NB4 (cell line): ENCODE measurements around the gene FTCDNL1.

Source experiments
- DNase-seq: peaks from one replicate; pipeline ENCODE4 v3.0.0; 2010; ENCODE audit warnings: low read depth
- H3K4me3 ChIP-seq: one replicate; pipeline ENCODE4 v1.5.1; 2011; ENCODE audit warnings: mild to moderate bottlenecking, low read depth, low read length, moderate library complexity
- CTCF ChIP-seq: IDR thresholded peaks from one replicate; pipeline ENCODE4 v1.5.1; 2012; ENCODE audit warnings: low read depth, low read length
- MAX ChIP-seq: IDR thresholded peaks from 2 replicates; pipeline ENCODE4 v1.6.1; 2011; ENCODE audit warnings: low read depth, low read length
- MYC ChIP-seq: IDR thresholded peaks from 2 replicates; pipeline ENCODE4 v1.6.1; 2011; ENCODE audit warnings: low read depth, low read length
- POLR2A ChIP-seq: IDR thresholded peaks from 2 replicates; pipeline ENCODE4 v1.6.1; 2011; ENCODE audit warnings: mild to moderate bottlenecking; ENCODE audit not compliant: insufficient read length; ENCODE audit errors: extremely low read depth

FTCDNL1 gene

GRCh38 chr2:199807966-199808365 is 43.0 kb downstream of the FTCDNL1 start:
- peak; percentile 11 for DNase-seq
- no peak overlapping the region for H3K4me3 ChIP-seq
- TF ChIP-seq POLR2A (no peak), CTCF (no peak), MYC (no peak), MAX (no peak)

- TF ChIP-seq CTCF (no peak), MYC (no peak), MAX (no peak), POLR2A (no peak)
- H3K4me3 ChIP-seq = no peak overlapping the region
- no peak for DNase-seq
Measured at GRCh38 chr2:199806179-199806578, 44.8 kb downstream of the FTCDNL1 start.

GRCh38 chr2:199804831-199805230 is 46.2 kb downstream of the FTCDNL1 start:
- TF ChIP-seq POLR2A (no peak), CTCF (no peak), MYC (no peak), MAX (no peak)
- no peak for DNase-seq
- no peak overlapping the region for H3K4me3 ChIP-seq

GRCh38 chr2:199798831-199799580 is 52.0 kb downstream of the FTCDNL1 start:
- no peak overlapping the region for H3K4me3 ChIP-seq
- no peak for DNase-seq
- TF ChIP-seq MAX (no peak), MYC (no peak), POLR2A (no peak), CTCF (no peak)

- TF ChIP-seq MYC (no peak), POLR2A (no peak), MAX (no peak), CTCF (no peak)
- H3K4me3 ChIP-seq = no peak overlapping the region
- no peak for DNase-seq
Measured at GRCh38 chr2:199797431-199798403, 53.3 kb downstream of the FTCDNL1 start.
